Memory B cell (primary cell): ENCODE data around the gene DNM2.
A peak's percentile ranks its signal among the peaks of the same experiment; 100 is the strongest.
"Not testable (repeated sequence)": the region's sequence is repeated elsewhere in the genome, so short reads cannot be mapped to it uniquely, and the experiment has no call there.

Experiments
- ATAC-seq: fragments of 150-1000 bp; cut with Tn5 transposase; 2 replicates; pipeline ENCODE4 v1.10.0; 2021; ENCODE audit warnings: low read depth, mild to moderate bottlenecking, moderate library complexity
- DNase-seq, 2 donors: peaks; one replicate each; pipeline ENCODE4 v3.0.0; 2022; ENCODE audit warnings: low spot score in 2 of 2
- H3K27ac Mint-ChIP-seq: one replicate; pipeline ENCODE4 v1.8.0; 2022; ENCODE audit warnings: mild to moderate bottlenecking, moderate library complexity, mixed read lengths
- H3K27me3 Mint-ChIP-seq: one replicate; pipeline ENCODE4 v1.8.0; 2022; ENCODE audit warnings: mixed read lengths
- H3K36me3 Mint-ChIP-seq: one replicate; pipeline ENCODE4 v1.8.0; 2022; ENCODE audit warnings: mild to moderate bottlenecking, mixed read lengths
- H3K4me1 Mint-ChIP-seq: one replicate; pipeline ENCODE4 v1.8.0; 2022; ENCODE audit warnings: mixed read lengths
- H3K4me3 Mint-ChIP-seq: one replicate; pipeline ENCODE4 v1.8.0; 2022; ENCODE audit warnings: mild to moderate bottlenecking, moderate library complexity, mixed read lengths
- H3K9me3 Mint-ChIP-seq: one replicate; pipeline ENCODE4 v1.8.0; 2022; ENCODE audit warnings: mixed read lengths

Gene DNM2

GRCh38 chr19:10835754-10836478 is 118.0 kb downstream of the DNM2 start, which contains the start of gene TMED1:
TMED1 (minus strand) TSS chr19:10836212; CDS start chr19:10836191, 21 bp downstream.
- Mint-ChIP-seq H3K27me3 (peaks cover 1% of the 10 kb centered on the region), H3K4me1 (peaks cover 11% of the 10 kb centered on the region), H3K4me3 (peak within 1 kb of the TSS; percentile 99), H3K9me3 (peaks cover 7% of the 10 kb centered on the region), H3K27ac (peak within 1 kb of the TSS; percentile 99), H3K36me3 (peaks cover 7% of the 10 kb centered on the region)
- ATAC-seq (peak; percentile 86), DNase-seq (peak; percentile 89 to 93)

DNA sequence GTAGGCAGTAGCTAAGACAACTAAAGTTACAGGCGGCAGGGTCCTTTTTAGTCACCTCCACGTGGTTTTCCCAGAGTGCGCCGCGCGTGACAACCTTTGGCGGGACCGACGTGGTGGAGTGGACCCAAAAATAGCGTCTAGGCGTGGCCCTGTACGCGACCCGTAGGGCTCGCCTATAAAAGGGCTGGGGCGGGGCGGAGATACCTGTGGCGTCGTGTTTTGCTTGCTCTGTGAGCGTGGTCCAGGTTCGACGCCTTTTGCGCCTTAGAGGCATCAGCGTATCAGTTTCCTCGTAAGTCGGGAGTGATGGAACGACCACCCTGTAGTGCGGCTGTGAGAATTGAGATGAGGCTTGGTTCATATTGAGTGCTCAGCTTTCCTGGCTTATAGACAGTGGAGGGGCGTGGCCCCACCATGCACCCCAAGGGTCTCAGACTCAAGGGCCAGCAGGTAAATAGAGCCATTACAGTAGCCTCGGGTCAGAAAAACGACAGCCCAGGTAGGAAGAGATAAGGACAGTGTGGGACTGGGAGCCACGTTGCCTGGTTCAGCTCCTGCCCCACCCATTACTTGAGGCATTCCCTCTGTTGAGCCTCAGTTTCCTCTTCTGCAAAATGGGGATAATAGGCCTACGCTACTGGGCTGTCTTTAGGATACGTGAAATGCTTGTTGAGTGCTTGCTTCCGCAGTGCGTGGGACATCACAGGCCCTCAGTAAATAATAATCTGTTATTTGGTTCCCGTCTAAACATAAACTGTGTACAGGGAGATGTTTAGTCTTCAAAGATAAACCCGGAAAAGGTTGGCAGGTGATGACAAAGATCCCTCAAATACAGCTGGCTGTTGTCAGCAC is 118.8 kb downstream of the DNM2 start:
- ATAC-seq (peak; percentile 31), DNase-seq (no peak)
- H3K4me1 Mint-ChIP-seq: peaks cover 11% of the 10 kb centered on the region

DNA sequence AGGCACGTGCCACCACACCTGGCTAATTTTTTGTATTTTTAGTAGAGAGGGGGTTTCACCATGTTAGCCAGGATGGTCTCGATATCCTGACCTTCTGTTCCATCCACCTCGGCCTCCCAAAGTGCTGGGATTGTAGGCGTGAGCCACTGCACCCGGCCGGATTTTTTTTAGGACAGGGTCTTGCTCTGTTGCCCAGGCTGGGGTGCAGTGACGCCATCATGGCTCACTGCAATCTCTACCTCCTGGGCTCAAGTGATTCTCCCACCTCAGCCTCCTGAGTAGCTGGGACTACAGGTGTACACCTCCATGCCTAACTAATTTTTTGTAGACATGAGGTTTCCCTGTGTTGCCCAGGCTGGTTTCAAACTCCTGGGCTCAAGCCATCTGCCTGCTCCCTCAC is 119.8 kb downstream of the DNM2 start:
- not testable (repeated sequence) for H3K4me3 Mint-ChIP-seq, H3K9me3 Mint-ChIP-seq, H3K27ac Mint-ChIP-seq, ATAC-seq, H3K36me3 Mint-ChIP-seq, H3K27me3 Mint-ChIP-seq, DNase-seq
- H3K4me1 Mint-ChIP-seq: peaks cover 11% of the 10 kb centered on the region

More for the DNA sequence above, 118.8 kb downstream of the DNM2 start:
- Mint-ChIP-seq H3K27me3 (peaks cover 1% of the 10 kb centered on the region), H3K9me3 (peaks cover 7% of the 10 kb centered on the region), H3K36me3 (peaks cover 7% of the 10 kb centered on the region), H3K4me3 (peak overlapping the region; percentile 99), H3K27ac (peak overlapping the region; percentile 99)

GRCh38 chr19:10838377-10838776 is 120.5 kb downstream of the DNM2 start:
- peaks cover 3% of the 10 kb centered on the region for H3K27me3 Mint-ChIP-seq
- H3K4me1 Mint-ChIP-seq: peaks cover 11% of the 10 kb centered on the region
- H3K4me3 Mint-ChIP-seq: no peak overlapping the region
- no peak overlapping the region for H3K27ac Mint-ChIP-seq
- DNase-seq (no peak), ATAC-seq (no peak)
- peaks cover 5% of the 10 kb centered on the region for H3K36me3 Mint-ChIP-seq
- H3K9me3 Mint-ChIP-seq: peaks cover 9% of the 10 kb centered on the region

DNA sequence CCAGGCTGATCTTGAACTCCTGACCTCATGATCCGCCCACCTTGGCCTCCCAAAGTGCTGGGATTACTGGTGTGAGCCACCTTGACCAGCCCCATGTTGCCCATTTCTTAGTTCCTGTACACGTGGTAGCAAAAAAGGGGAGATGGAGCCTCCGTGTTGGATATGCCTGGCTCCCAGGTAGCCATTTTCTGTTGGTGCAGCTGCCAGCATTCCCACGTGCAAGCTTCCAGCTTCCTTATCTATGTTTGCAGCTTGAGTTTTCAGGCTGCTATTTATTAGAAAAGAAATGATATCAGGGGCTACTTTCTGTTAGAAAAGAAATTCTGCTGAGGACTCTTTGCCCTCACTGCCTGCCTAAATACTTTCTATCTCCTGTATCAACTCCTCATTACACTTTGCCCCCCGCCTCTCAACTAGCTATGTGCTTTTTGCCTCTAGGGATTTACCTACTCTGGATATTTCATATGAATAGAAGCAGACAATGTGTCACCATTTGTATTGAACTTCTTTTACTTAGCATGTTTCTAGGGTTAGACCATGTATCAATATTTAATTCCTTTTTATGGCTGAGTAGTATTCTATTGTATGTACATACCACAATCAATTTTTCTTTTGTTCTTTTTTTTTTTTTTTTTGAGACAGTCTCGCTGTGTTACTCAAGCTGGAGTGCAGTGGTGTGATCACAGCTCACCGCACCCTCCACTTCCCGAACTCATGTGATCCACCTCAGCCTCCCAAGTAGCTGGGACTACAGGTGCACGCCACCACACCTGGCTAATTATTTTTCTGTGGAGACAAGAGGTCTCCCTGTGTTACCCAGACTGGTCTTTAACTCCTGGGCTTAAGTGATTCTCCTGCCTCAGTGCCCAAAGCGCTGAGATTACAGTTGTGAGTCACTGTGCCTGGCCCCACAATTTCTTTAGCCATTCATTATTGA is 121.5 kb downstream of the DNM2 start:
- Mint-ChIP-seq H3K36me3 (peaks cover 5% of the 10 kb centered on the region), H3K4me1 (peaks cover 11% of the 10 kb centered on the region), H3K27ac (no peak overlapping the region), H3K4me3 (no peak overlapping the region), H3K27me3 (peaks cover 3% of the 10 kb centered on the region), H3K9me3 (peaks cover 9% of the 10 kb centered on the region)
- DNase-seq: no peak
- no peak for ATAC-seq

DNA sequence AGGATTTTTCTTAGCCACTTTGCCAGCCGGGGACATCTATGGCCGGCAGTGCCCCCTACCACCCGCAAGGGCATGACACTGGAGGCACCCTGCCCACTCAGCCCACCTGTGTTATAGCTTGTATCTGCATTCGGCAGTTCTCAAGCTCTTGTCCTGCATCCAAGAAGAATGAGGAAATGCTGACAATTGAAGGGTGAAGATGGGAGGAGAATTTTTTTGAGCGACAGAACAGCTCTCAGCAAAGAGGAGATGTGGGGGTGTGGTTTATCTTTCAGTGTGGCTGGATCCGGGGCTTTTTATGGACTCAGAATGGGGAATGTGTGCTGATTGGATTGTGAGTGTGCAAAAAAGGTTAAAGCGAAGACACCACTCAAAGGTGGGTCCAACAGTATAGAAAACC is 124.9 kb downstream of the DNM2 start:
- no peak overlapping the region for H3K4me3 Mint-ChIP-seq
- no peak for ATAC-seq
- peaks cover 3% of the 10 kb centered on the region for H3K4me1 Mint-ChIP-seq
- H3K27ac Mint-ChIP-seq: no peak overlapping the region
- H3K9me3 Mint-ChIP-seq: peaks cover 10% of the 10 kb centered on the region
- no peak for DNase-seq
- H3K36me3 Mint-ChIP-seq: peaks cover 5% of the 10 kb centered on the region
- peaks cover 6% of the 10 kb centered on the region for H3K27me3 Mint-ChIP-seq

GRCh38 chr19:10846500-10847202 is 128.8 kb downstream of the DNM2 start:
- Mint-ChIP-seq H3K27ac (no peak overlapping the region), H3K27me3 (peaks cover 19% of the 10 kb centered on the region), H3K9me3 (peaks cover 6% of the 10 kb centered on the region), H3K4me3 (no peak overlapping the region), H3K4me1 (peaks cover 4% of the 10 kb centered on the region), H3K36me3 (peaks cover 8% of the 10 kb centered on the region)
- DNase-seq: no peak
- ATAC-seq: no peak

DNA sequence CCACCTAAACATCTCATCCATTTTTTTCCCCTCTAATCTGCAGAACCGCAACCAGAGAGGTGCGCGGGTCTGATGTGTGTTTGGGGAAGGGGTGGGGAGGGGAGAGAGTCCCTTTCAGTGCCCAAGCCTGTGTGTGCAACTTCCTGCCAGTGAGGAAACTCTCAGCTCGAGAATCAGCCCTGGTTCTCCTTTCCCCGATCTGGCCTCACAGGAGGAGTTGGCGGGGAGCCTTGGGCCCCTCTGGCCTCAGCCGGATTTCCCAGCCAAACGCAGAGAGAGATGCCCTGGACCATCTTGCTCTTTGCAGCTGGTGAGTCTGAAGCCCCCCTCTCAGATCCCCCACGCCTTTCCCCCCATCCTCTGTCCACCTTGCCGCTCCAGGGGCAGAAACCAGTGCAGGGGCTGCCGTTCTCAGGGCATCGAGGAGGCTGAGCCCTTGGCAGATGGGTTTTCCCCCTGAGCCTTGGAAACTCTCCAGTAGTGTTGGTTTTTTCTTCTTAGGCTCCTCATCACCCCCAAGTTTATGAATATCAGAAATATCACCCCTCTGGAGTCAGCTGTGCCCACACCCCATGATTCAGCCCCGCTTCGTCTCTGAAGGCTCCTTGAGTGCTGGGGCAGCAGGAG is 130.5 kb downstream of the DNM2 start, which contains the start of gene C19orf38:
C19orf38 (plus strand) TSS at position 186 of the 627 bp plus-strand sequence; CDS start at position 280, 94 bp downstream.
- Mint-ChIP-seq H3K27ac (peak within 1 kb of the TSS; percentile 59), H3K4me3 (no peak within 1 kb of the TSS), H3K36me3 (peaks cover 8% of the 10 kb centered on the region), H3K9me3 (peaks cover 5% of the 10 kb centered on the region), H3K27me3 (peaks cover 17% of the 10 kb centered on the region), H3K4me1 (peaks cover 4% of the 10 kb centered on the region)
- DNase-seq (no peak), ATAC-seq (peak; percentile 55)

DNA sequence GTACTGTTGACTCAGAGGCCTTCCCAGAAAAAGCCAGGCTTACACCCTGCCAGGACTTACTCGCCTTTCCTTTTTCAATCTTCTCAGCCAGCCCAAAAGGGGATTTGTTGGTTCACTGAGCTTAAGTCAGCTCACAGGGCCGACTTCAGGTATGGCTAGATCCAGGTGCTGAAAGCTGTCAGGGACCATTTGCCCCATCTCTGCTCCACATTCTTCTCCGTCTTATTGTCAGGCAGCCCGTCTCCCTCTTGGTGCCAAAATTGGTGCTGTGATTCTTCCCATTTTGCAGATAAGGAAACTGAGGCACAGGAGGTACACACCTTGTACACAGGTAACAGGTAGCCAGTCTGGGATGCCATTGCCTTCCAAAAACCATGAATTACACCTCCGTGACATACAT is 132.8 kb downstream of the DNM2 start:
- Mint-ChIP-seq H3K27me3 (peaks cover 17% of the 10 kb centered on the region), H3K4me3 (no peak overlapping the region), H3K9me3 (peaks cover 5% of the 10 kb centered on the region), H3K27ac (no peak overlapping the region), H3K36me3 (peaks cover 8% of the 10 kb centered on the region), H3K4me1 (peaks cover 4% of the 10 kb centered on the region)
- no peak for ATAC-seq
- DNase-seq: no peak

GRCh38 chr19:10852098-10852800 is 134.4 kb downstream of the DNM2 start:
- Mint-ChIP-seq H3K36me3 (peaks cover 2% of the 10 kb centered on the region), H3K9me3 (no peaks in the 10 kb centered on the region), H3K27ac (no peak overlapping the region), H3K4me1 (peaks cover 4% of the 10 kb centered on the region), H3K27me3 (peaks cover 14% of the 10 kb centered on the region), H3K4me3 (no peak overlapping the region)
- DNase-seq: no peak
- no peak for ATAC-seq

DNA sequence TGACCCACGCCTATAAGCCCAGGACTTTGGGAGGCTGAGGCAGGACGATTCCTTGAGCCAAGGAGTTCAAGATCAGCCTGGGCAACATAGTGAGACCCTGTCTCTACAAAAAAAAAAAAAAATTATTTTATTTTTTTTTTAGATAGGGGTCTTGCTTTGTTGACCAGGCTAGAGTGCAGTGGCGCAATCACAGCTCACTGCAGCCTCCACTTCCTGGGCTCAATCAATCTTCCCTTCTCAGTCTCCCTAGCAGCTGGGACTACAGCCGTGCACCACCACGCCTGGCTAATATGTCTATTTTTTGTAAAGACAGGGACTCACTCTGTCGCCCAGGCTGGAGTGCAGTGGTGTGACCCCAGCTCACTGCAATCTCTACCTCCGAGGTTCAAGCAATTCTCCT is 135.1 kb downstream of the DNM2 start:
- H3K27ac Mint-ChIP-seq: no peak overlapping the region
- DNase-seq (no peak), ATAC-seq (no peak)
- H3K4me1 Mint-ChIP-seq: peaks cover 4% of the 10 kb centered on the region
- H3K36me3 Mint-ChIP-seq: peaks cover 2% of the 10 kb centered on the region
- peaks cover 14% of the 10 kb centered on the region for H3K27me3 Mint-ChIP-seq
- no peak overlapping the region for H3K4me3 Mint-ChIP-seq
- H3K9me3 Mint-ChIP-seq: no peaks in the 10 kb centered on the region

DNA sequence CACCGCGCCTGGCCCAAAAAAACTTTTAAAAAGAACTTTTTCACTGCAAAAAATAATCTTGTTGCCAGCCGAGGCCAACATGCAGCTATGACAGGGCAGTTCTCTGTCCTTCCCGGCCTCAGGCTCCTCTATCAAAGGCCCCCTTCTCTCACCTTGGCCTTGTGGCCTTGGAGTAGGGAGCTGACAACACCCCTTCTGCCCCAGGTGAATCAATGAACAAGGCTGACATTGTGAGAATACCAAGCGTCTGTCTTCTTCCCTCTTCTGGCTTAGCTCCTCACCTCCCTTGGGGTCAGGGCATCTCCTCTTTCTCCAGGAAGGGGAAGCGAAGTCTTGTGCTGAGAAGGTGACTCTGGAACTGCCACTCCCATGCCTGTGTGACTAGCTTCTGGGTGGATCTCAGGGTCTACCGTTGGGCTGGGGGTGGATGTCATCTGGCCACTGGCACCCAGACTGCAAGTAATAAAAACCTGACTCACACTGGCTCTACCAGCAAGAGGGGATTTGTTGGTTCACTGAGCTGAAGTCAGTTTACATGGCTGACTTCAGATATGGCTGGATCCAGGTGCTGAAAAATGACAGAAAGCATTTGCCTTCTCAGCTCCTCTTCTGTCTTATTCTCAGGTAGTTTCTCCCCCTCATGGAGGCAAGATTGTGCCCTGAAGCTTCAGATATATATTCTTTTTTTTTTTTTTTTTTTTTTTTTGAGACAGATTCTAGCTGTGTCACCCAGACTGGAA is 136.6 kb downstream of the DNM2 start:
- no peak overlapping the region for H3K27ac Mint-ChIP-seq
- peaks cover 6% of the 10 kb centered on the region for H3K27me3 Mint-ChIP-seq
- H3K36me3 Mint-ChIP-seq: no peaks in the 10 kb centered on the region
- DNase-seq (no peak), ATAC-seq (no peak)
- H3K9me3 Mint-ChIP-seq: no peaks in the 10 kb centered on the region
- peaks cover 2% of the 10 kb centered on the region for H3K4me1 Mint-ChIP-seq
- H3K4me3 Mint-ChIP-seq: no peak overlapping the region
